HG03565 (cell line): Measurements from ENCODE around the gene SLCO3A1.

Experiments used
- ATAC-seq: cut with Tn5 transposase; IDR thresholded peaks from one replicate; pipeline ENCODE4 v1.9.1; 2021; ENCODE audit warnings: mild to moderate bottlenecking, moderate library complexity; ENCODE audit not compliant: unreplicated experiment

SLCO3A1 gene

DNA sequence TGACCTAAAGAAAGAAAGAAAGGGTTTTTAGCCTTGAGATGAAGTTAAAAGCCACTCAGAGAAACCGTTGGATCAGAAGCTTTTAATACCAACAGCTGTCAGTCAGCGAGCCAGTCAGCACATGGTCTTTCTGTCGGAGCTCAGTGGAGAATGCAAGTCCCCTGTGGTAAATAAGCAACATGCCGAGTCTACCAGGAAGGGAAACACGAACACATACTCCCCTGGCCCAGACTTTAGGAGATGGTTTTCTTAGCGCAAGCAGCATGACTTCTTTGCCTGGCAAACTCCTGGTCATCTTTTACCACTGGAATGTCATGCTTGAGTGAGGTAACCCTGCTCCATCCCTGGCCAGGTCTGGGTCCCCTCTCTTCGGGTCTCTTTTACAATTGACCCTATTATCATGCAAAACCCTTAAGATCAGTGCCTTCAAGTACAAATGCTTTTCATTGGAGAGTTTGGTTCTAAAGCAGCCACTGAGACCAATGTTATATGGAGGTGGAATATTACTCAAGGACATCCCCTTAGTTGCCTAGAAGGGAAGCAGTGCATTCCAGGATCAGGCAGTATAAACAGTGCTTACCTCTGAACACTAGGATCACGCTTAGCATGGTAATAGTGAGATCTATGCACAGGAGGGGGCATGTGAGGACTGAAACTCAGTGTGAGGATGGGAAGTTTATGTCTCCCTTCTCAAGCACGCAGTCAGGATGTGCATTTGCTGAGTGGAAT lies 28.2 kb downstream of the SLCO3A1 start:
- no peak for ATAC-seq

- ATAC-seq: no peak
Observed at GRCh38 chr15:91882858-91883586, 29.5 kb downstream of the SLCO3A1 start.

DNA sequence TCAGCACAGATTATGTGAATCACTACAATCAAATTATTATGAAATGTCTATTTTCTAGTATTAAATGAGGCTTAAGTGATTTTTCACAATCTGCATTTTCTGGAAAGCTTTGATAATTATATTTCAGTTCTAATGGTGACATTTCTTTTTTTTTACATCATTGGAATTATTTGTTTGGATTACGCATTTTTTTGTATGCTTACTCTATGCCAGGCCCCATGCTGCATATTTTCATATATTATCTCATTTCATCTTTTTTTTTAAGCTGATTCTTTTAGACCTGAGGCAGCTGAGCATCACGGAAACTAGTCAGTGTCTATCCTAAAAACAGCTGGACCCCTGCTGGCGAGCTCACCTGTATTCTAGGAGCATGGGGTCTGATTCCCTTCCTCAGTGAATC lies 31.1 kb downstream of the SLCO3A1 start:
- no peak for ATAC-seq

- ATAC-seq: no peak
Observed at GRCh38 chr15:91885054-91885453, 31.5 kb downstream of the SLCO3A1 start.

- no peak for ATAC-seq
Observed at GRCh38 chr15:91885714-91886270, 32.3 kb downstream of the SLCO3A1 start.

DNA sequence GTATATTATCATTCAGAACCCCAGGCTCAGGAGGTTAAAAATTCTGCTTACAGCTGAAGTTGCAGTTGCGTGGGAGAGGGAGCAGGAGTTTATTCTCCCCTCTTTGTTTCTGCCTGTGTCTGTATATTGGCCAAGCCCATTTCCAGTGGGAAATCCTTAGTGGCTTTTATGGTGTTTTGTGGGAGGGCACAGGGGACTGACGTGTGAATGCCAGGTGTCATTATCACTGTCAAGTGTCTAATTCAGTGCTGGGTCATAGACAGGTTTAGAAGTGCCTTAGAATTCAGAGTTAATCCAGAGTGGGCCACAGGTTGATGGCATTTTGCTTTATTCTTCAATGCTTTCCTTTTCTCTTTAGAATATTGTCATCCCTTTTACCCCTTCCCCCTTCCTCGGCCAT lies 33.4 kb downstream of the SLCO3A1 start:
- ATAC-seq: no peak

- no peak for ATAC-seq
Observed at GRCh38 chr15:91887321-91887720, 33.8 kb downstream of the SLCO3A1 start.

GRCh38 chr15:91887921-91888373 lies 34.4 kb downstream of the SLCO3A1 start:
- ATAC-seq: no peak

- no peak for ATAC-seq
Observed at GRCh38 chr15:91889111-91889815, 35.8 kb downstream of the SLCO3A1 start.

DNA sequence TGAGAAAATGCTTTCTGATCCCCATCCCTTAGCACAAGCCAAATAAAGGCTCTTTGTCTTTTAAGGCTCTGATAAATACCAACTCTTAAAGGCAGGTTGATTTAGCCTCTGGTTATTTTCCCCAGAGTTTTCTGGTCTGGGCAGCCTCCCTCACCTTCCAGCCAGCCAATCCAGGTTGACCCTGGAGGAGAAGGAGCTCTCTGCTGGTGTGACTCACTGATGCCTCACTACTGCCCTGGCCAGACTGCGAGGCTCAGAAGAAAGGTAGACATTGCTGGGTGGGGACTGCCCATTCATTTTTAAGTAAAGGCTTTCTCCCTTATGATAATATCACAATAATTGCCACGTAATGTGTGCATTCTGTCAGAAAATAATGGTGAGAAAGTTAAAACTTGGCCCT lies 37.1 kb downstream of the SLCO3A1 start:
- ATAC-seq: no peak

DNA sequence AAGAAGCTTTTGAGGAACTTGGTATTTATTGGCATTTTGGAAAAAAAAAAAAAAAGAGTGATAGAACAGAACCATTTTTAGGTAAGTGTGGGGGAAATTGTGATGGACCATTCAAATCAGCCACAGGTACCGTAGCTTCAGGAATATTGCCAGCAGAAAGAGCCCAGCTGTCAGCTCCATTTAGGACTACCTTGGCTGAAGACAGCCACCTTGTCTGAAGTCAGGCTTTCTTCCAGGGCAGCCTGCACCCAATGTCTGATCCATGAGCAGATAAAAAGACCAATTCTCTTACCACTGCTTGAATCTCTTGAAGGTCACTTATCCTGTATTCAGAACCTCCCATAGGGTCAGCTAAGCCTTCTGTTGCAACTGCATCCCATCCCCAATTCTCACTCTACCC lies 37.6 kb downstream of the SLCO3A1 start:
- ATAC-seq: no peak

DNA sequence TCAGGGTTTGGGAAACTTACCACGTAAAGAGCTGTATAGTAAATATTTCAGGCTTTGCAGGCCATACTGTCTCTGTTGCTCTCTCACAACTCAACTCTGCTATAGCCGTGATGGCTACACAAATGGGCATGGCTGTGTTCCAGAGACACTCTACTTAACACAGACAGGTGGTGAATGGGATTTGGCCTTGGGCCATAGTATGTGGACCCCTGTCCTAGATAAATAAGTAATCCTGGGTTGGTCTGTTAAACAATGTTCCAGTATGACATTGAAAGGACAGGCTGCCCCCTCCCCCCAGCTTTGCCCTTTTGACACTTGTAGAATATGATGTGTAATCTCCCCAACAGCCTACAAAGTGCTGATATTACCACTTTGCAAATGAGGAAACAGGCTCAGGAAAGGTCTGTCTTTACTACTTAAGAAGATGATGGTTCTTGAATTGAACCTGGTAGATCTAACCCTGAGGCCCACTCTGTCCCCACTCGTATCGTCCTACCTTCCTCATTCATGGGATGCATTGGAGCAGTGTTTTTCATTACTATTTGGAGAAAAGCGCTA lies 38.4 kb downstream of the SLCO3A1 start:
- no peak for ATAC-seq

DNA sequence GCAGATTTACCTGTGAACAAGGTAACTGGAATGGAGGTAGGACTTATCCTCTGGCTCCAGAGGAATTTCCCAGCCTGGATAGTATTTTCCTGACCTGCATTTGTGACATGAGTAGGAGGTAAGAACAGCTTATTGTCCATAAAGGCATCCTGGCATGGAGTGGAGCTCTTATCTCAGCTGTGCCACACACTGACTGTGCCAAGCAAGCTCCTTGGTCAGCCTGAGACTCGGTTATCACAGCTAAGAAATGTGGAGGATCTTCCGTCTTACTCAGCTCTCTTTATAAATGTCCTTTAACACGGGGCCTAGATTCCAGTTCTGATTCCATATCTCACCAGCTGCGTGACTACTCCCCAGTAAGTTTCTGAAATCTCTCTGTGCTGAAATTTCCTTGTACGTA lies 38.9 kb downstream of the SLCO3A1 start:
- no peak for ATAC-seq

GRCh38 chr15:91894606-91895005 lies 41.1 kb downstream of the SLCO3A1 start:
- no peak for ATAC-seq

- no peak for ATAC-seq
Observed at GRCh38 chr15:91895051-91895450, 41.5 kb downstream of the SLCO3A1 start.

DNA sequence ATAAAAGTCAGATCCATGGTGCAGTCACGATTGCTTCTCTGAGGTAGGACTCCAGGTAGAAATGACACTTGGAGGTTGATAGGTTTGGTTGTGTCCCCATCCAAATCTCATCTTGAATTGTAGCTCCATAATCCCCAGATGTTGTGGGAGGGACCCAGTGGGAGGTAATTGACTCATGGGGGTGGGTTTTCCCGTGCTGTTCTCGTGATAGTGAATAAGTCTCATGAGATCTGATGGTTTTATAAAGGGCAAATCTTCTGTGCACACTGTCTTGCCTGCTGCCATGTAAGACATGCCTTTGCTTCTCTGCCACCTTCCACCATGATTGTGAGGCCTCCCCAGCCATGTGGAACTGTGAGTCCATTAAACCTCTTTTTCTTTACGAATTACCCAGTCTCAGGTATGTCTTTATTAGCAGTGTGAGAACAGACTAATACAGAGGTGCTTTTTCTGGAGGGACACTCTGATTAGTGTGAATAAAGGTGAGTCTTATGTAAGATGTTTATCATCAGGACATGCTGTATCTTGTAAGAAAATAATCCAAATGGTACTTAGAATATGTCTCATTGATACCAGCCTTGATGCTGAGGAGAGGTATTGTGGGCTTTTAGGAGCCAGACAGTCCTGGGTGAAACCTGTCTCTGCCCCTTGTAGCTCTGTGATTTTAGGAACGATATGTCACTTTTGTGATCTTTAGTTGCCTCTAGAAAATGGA lies 43.0 kb downstream of the SLCO3A1 start:
- no peak for ATAC-seq

DNA sequence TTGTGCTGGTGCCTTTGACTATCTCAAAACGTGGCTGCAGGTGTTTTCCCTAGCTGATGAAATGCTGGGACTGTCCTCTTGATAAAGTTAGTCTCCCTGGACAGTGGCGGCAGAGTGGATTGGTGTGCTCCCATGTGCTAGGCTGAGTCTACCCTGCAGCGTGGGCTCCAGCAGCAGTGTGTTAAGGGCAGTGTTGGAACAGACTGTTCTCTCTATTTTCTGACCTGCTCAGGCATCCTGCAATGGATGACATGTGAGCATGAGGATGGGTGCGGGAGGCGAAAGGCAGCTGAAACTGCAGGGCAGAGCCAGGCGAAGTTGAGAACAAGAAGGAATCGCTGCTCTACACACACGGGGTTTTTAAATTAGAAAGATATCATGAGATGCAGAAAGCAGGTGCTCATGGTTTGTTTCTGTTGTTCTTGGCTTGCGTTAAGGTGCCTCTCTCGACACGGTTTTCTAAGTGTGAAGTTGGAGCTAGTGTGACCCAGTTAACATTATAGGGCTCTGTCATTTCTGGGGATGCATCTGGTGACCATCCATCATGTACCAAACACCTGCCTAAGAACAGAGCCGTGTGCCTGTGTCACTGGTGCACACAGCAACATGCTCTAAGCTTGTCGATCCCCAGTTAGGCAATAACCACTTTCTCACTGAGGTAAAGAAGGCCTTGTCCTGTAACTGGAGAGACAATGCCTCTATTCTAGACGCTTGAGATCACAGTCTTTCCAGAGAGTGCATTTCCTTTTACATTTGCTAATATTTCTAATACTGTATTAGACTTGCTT lies 44.3 kb downstream of the SLCO3A1 start:
- ATAC-seq: no peak

GRCh38 chr15:91898843-91899242 lies 45.3 kb downstream of the SLCO3A1 start:
- ATAC-seq: no peak

- no peak for ATAC-seq
Observed at GRCh38 chr15:91904942-91905341, 51.4 kb downstream of the SLCO3A1 start.

DNA sequence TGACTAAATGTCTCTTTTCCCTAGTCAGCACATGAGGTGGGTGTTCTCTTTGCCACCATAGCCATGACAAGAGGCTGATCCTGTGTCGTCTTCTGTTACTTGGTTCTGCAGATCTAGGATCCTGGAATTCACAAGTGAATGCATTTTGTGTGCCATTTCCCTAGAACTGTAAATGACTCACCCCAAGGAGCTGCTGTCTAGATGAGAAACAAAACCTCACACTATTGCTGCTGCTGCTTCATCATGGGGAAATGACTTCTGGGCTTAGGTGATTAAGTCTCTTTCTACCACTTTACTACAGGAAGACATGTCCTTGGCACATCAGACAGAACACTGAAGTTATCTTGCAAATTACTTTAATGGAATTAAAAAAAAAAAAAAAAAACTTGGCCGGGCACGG lies 54.9 kb downstream of the SLCO3A1 start:
- ATAC-seq: no peak
